GM19372 (cell line): ENCODE data around the gene GNRH2.
"Not testable (repeated sequence)": the region's sequence is repeated elsewhere in the genome, so short reads cannot be mapped to it uniquely, and the experiment has no call there.

Source experiments
- ATAC-seq: cut with Tn5 transposase; IDR thresholded peaks from one replicate; pipeline ENCODE4 v1.9.1; 2021; ENCODE audit warnings: mild to moderate bottlenecking, low read depth, moderate library complexity; ENCODE audit not compliant: unreplicated experiment

GNRH2 gene, protein sequence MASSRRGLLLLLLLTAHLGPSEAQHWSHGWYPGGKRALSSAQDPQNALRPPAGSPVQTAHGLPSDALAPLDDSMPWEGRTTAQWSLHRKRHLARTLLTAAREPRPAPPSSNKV

DNA sequence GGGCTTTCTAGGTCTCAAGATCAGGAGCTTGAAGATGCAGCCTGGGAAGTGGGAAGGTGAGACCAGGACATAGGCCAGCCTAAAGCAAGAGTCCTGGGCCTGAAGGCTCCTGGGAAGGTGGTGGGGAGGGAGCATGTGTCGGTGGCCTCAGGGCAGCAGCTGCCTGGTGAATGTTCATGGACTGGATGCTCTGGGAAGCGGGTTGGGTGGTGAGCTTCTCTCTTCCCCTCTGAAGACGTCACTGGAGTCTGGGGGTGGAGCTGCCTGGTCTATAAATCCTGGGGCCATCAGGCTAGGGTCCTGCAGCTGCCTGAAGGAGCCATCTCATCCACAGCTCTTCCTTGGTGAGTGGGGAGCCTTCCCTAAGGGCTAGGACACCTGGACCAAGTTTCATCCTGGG, at the start of gene GNRH2:
TSS of gene GNRH2 (plus strand) at position 301 of the 400 bp plus-strand sequence. CDS start 793 bp downstream, outside the sequence.
- no peak for ATAC-seq

GRCh38 chr20:2995796-2996195, 47.6 kb upstream of the GNRH2 start:
- ATAC-seq: no peak

DNA sequence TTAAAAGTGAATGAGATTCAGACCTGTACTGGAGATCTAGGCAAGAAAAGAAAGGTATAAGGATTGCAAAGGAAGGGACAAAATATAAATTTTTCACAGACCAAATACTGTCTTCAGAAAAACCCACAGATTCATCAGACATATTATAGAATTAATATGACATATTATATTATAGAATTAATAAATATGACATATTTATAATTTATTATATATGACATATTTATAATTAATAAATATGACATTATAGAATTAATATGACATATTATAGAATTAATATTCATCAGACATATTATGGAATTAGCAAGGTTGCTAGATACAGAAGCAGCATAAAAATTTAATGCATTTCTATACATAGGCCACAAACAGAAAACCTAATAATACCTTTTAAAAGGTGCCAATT, 44.7 kb upstream of the GNRH2 start:
- no peak for ATAC-seq

GRCh38 chr20:3000852-3001523, 42.4 kb upstream of the GNRH2 start:
- ATAC-seq: no peak

DNA sequence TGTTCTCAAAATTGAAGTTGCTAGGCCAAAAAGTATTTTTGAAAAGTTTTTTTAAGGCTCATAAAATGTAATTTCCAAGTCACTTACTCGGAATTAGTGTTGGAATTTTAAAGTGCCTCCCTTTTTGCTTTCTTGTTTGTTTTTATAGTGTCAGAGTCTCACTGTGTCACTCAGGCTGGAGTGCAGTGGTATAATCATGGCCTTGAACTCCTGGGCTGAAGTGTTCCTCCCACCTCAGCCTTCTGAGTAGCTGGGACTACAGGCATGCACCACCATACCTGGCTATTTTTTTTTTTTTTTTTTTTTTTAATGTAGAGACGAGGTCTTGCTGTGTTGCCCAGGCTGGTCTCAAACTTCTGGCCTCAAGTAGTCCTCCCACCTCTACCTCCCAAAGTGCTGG, 40.0 kb upstream of the GNRH2 start:
- ATAC-seq: no peak

- no peak for ATAC-seq
Observed at GRCh38 chr20:3010985-3011723, 32.3 kb upstream of the GNRH2 start.

DNA sequence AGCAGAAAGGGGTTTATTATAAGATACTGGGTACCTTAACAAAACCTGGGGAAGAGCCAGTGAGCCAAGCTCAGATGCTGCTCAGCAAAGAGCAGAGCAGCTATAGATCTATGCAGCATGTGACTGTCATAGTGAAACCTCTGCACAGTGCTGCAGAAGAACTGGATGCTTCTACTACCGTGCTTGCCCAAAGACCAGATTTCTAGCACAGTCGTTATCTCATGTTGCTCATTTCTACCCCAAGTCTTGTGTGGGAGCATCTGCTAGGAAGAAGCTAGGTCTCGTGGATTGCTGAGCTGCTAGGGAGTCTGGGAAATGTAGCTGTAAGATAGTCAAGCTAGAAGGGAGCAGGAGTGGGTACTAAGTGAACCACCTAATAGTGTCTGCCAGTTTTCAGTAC, 31.7 kb upstream of the GNRH2 start:
- no peak for ATAC-seq

GRCh38 chr20:3013771-3014170, 29.7 kb upstream of the GNRH2 start:
- no peak for ATAC-seq

DNA sequence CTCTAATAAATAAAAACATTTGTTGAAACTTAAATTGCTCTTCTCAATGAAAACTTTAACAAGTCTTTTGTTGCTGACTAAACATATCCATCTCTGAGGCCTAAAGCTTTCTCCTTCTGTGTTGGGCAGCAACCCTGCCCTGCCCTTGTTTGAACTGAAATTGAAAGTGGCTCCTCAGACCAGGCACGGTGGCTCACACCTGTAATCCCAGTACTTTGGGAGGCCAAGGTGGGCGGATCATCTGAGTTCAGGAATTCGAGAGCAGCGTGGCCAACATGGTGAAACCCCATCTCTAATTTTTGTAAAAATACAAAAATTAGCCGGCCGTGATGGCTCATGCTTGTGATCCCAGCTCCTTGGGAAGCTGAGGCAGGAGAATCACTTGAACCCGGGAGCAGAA, 29.2 kb upstream of the GNRH2 start:
- ATAC-seq: no peak

DNA sequence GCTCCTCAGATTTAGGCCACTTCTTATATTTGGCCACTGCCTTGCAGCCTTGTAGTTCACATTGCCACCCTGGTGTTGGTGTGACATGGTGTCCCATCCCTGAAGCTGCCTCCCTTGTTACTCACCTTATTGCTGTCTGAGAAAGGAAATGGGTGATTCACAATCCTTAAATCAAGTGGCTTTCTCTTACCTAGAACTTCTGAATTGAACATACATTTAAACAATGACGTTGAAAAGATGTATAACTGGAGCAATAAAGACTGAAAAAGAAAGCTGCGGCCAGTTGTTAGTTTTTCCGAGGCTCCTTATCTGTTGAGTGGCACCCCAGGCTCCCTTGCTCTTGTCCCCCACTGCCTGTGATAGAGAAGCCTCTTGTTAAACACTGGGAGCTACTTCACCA, 28.8 kb upstream of the GNRH2 start:
- no peak for ATAC-seq

DNA sequence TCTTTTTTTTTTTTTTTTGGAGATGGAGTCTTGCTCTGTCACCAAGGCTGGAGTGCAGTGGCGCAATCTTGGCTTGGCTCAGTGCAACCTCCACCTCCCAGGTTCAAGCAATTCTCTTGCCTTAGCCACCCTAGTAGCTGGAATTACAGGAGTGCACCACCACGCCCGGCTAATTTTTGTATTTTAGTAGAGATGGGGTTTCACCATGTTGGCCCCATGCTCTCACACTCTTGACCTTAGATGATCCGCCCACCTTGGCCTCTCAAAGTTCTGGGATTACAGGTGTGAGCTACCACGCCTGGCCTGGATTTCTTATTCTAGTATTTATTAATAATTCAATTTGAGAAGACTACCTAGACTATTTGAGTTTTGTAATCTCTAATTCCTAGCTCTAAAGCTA, 28.1 kb upstream of the GNRH2 start:
- not testable (repeated sequence) for ATAC-seq

DNA sequence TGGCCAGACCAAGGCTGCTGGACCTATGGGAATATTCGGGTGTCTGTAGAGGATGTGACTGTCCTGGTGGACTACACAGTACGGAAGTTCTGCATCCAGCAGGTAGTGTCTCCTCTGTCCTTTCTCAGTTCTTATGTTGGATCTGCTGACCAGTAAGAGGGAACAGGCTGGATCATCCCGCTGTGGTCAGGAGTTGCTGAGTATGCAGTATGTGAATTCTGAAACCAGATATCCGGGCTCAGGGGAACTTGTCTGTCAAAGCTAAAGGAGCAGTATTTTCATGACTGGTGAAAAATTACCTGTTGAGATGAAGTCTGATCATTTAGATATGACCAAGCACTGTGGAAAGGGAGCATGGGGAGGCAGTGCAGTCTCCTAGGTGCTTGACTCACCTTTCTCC, 22.1 kb upstream of the GNRH2 start:
- ATAC-seq: no peak

GRCh38 chr20:3021777-3022176, 21.6 kb upstream of the GNRH2 start:
- no peak for ATAC-seq

DNA sequence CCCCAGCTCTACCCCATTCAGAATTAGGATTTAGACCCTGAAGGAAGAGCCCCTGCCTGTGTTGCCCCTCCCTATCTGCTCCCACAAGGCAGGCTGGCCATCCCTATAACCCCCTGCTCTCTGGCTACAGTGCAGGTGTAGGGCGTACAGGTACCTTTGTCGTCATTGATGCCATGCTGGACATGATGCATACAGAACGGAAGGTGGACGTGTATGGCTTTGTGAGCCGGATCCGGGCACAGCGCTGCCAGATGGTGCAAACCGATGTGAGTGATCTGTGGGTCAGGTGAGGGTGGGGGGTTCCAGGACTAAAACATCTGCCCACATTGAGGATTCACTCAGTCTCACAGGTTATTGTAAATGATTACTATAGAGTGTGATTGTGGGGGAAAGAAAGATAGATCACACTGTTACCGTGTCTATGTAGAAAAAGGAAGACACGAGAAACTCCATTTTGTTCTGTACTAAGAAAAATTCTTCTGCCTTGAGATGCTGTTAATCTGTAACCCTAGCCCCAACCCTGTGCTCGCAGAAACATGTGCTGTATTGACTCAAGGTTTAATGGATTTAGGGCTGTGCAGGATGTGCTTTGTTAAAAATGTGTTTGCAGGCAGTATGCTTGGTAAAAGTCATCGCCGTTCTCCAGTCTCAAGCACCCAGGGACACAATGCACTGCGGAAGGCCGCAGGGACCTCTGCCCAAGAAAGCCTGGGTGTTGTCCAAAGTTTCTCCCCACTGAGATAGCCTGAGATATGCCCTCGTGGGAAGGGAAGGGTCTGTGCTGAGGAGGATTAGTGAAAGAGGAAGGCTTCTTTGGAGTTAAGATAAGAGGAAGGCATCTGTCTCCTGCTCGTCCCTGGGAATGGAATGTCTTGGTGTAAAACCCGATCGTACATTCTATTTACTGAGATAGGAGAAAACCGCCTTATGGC, 20.6 kb upstream of the GNRH2 start:
- ATAC-seq: not testable (repeated sequence)

DNA sequence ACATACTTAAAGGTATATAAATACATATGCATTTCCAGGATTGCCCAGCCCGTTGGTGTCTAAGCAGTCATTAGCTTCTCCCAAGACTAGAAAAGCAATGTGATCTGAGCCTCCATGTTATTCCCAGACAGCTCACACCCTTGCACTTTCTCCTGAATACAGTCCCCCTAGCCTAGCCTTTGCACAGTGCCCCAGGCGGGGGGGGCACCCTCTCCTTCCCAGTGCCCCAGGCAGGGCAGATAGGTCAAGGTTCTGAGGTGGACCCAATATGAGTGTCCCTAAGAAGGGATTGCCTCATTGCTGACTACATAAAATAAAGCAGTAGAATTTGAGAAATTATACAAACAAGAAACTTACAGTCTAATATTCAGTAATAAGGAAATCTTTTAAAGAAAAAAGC, 15.4 kb upstream of the GNRH2 start:
- no peak for ATAC-seq

GRCh38 chr20:3031524-3032147, 11.8 kb upstream of the GNRH2 start:
- no peak for ATAC-seq

GRCh38 chr20:3032624-3033023, 10.8 kb upstream of the GNRH2 start:
- no peak for ATAC-seq

- ATAC-seq: no peak
Observed at GRCh38 chr20:3037654-3038053, 5.8 kb upstream of the GNRH2 start.

DNA sequence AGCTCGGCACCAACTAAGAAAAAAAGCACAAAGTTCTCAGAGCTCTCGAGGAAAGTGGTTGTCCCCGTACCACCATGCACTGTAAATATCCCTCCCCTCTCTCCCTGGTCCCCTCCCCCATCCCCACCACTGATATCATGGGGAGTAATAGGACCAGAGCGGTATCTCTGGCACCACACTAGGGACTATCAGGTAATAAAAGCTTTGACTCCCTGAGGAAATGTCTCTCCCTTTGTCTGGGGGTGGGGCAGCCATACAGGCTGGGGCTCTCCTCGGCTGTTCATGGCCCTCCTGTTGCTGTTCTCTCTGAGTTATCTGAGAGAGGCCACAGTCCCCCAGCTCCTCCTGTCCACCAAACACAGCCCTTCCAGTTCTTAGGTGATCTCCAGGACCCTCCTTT, 5.0 kb upstream of the GNRH2 start:
- ATAC-seq: no peak

DNA sequence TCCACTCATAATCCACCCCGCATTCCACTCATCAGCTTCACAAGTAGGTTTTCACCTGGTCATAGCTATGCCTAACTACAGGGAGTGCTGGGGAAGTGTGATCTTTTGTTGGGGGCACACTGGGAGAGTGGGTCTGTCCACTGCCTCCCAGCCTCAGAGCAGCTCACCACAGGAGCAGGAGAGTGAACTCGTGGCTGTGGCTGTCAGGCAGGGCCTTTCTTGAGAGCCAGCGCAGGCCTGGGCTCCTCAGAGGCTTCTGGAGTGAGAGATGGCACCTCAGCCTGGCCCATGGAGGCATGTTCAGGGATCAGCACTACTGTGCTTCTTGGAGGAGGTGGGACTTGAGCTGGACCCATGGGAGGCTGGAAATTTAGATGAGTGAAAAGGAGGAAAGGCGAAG, 4.0 kb upstream of the GNRH2 start:
- no peak for ATAC-seq
